ENCODE results near the gene SRI. TPM values are rescaled to one million over a fixed set of nuclear protein-coding genes. Genes with fewer than 3 reads are reported as not detected.

Gene SRI
- total and polyA plus RNA-seq, 4 donors = 20.4 to 70.0 (median 39.6) TPM

DNA sequence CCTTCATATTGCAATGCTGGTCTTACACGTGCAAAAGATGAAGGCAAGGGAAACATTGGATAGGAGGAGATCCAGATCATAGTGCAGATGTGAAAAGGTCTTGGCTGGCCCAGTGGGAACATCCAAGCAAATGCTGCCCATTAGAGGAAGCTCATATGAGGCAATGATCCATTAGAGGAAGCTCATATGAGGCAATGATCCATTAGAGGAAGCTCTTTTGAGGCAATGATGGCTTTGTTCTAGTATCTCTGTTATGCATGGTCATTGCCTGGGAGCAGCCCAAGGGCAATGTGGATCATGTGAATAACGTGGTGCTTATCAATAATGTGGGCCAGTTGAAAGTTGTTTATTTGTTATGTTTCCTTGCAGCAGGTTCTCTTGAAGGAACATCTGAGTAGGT, 49.0 kb upstream of the SRI start:
- Histone ChIP-seq H3K9ac (ENCODE audit: low read depth in 1 of 2, low read length in 2 of 2) (no peak overlapping the region), H3K4me3 (ENCODE audit: low read depth in 1 of 3, low read length in 3 of 3) (no peak overlapping the region), H3K36me3 (ENCODE audit: control insufficient read depth in 4 of 4, insufficient read depth in 3 of 4, low read depth in 1 of 4, low read length in 3 of 4) (no peaks in the 10 kb centered on the region), H3K27ac (ENCODE audit: low read depth in 1 of 2, low read length in 2 of 2) (no peak overlapping the region), H3K4me1 (ENCODE audit: control insufficient read depth in 4 of 4, insufficient read depth in 4 of 4, low read length in 3 of 4) (no peaks in the 10 kb centered on the region), H3K27me3 (ENCODE audit: control insufficient read depth in 4 of 4, insufficient read depth in 4 of 4, low read length in 3 of 4) (no peaks in the 10 kb centered on the region), H3K9me3 (ENCODE audit: control insufficient read depth in 4 of 4, low read length in 3 of 4) (no peaks in the 10 kb centered on the region)
- DNase-seq (ENCODE audit: low spot score) = no peak
- 51% methylated on average over 2 of the region's 2 CpGs for WGBS
- TF ChIP-seq GABPA (IDR thresholded peaks at IDR 0.05 in 1 of 2, conservative IDR thresholded peaks at IDR 0.05 in 1 of 2) = no peak
- TF ChIP-seq RAD21 (IDR thresholded peaks at IDR 0.05) = no peak
- no peak for TF ChIP-seq EGR1 (IDR thresholded peaks at IDR 0.05; ENCODE audit: low read depth in 2 of 2)
- TF ChIP-seq ZBTB33 (IDR thresholded peaks at IDR 0.05) = no peak
- TF ChIP-seq CTCF (IDR thresholded peaks at IDR 0.05; ENCODE audit: low read depth, low read length, missing input control) = no peak
- no peak for TF ChIP-seq TAF1 (conservative IDR thresholded peaks at IDR 0.05)
- no peak for TF ChIP-seq SP1 (IDR thresholded peaks at IDR 0.05)
- no peak for TF ChIP-seq FOXA1 (IDR thresholded peaks at IDR 0.05)
- TF ChIP-seq FOXA2 (IDR thresholded peaks at IDR 0.05) = no peak
- no peak for TF ChIP-seq ATF3 (IDR thresholded peaks at IDR 0.05)
- no peak for TF ChIP-seq HNF4G (IDR thresholded peaks at IDR 0.05)
- TF ChIP-seq NR2F2 (IDR thresholded peaks at IDR 0.05) = no peak
- no peak for TF ChIP-seq JUND (IDR thresholded peaks at IDR 0.05)
- TF ChIP-seq, protein P1, sequence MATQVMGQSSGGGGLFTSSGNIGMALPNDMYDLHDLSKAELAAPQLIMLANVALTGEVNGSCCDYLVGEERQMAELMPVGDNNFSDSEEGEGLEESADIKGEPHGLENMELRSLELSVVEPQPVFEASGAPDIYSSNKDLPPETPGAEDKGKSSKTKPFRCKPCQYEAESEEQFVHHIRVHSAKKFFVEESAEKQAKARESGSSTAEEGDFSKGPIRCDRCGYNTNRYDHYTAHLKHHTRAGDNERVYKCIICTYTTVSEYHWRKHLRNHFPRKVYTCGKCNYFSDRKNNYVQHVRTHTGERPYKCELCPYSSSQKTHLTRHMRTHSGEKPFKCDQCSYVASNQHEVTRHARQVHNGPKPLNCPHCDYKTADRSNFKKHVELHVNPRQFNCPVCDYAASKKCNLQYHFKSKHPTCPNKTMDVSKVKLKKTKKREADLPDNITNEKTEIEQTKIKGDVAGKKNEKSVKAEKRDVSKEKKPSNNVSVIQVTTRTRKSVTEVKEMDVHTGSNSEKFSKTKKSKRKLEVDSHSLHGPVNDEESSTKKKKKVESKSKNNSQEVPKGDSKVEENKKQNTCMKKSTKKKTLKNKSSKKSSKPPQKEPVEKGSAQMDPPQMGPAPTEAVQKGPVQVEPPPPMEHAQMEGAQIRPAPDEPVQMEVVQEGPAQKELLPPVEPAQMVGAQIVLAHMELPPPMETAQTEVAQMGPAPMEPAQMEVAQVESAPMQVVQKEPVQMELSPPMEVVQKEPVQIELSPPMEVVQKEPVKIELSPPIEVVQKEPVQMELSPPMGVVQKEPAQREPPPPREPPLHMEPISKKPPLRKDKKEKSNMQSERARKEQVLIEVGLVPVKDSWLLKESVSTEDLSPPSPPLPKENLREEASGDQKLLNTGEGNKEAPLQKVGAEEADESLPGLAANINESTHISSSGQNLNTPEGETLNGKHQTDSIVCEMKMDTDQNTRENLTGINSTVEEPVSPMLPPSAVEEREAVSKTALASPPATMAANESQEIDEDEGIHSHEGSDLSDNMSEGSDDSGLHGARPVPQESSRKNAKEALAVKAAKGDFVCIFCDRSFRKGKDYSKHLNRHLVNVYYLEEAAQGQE (IDR thresholded peaks at IDR 0.05) = no peak
- TF ChIP-seq RXRA (IDR thresholded peaks at IDR 0.05) = no peak
- TF ChIP-seq YY1 (IDR thresholded peaks at IDR 0.05) = no peak

- Histone ChIP-seq H3K36me3 (ENCODE audit: control insufficient read depth in 4 of 4, insufficient read depth in 3 of 4, low read depth in 1 of 4, low read length in 3 of 4) (no peaks in the 10 kb centered on the region), H3K27ac (ENCODE audit: low read depth in 1 of 2, low read length in 2 of 2) (no peak overlapping the region), H3K9ac (ENCODE audit: low read depth in 1 of 2, low read length in 2 of 2) (no peak overlapping the region), H3K9me3 (ENCODE audit: control insufficient read depth in 4 of 4, low read length in 3 of 4) (no peaks in the 10 kb centered on the region), H3K4me3 (ENCODE audit: low read depth in 1 of 3, low read length in 3 of 3) (no peak overlapping the region), H3K27me3 (ENCODE audit: control insufficient read depth in 4 of 4, insufficient read depth in 4 of 4, low read length in 3 of 4) (no peaks in the 10 kb centered on the region), H3K4me1 (ENCODE audit: control insufficient read depth in 4 of 4, insufficient read depth in 4 of 4, low read length in 3 of 4) (no peaks in the 10 kb centered on the region)
- no peak for TF ChIP-seq SP1 (IDR thresholded peaks at IDR 0.05)
- TF ChIP-seq YY1 (IDR thresholded peaks at IDR 0.05) = no peak
- TF ChIP-seq, protein P1 (IDR thresholded peaks at IDR 0.05) = no peak
- TF ChIP-seq ATF3 (IDR thresholded peaks at IDR 0.05) = no peak
- TF ChIP-seq ZBTB33 (IDR thresholded peaks at IDR 0.05) = no peak
- no peak for DNase-seq (ENCODE audit: low spot score)
- WGBS = 75% methylated on average over 2 of the region's 2 CpGs
Observed at GRCh38 chr7:88268051-88268450, 48.2 kb upstream of the SRI start.
